ENCODE measurements around the gene EHBP1.

Gene EHBP1

DNA sequence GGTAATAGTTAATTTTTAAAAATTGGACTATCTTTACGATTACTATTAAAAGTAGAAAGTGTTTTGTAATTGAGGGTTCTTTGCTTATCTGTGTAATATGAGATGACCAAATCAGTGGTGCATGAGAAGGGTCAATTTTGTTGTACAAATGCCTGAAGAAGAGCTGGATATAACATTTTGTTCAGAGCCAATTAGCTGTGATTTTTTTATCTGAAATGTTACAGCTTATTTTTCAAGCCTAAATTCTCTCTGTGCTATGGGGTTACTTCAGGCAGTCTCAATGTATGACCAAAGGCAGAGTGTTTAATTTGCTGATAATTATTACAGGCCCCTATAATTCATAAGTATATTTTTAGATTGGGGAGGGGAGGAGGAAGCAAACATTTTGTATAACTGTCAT, 386.9 kb downstream of the EHBP1 start:
- DNase-seq (ENCODE audit: insufficient read length, low spot score) (no peak), FAIRE-seq (no peak)
- TF ChIP-seq, protein P1, sequence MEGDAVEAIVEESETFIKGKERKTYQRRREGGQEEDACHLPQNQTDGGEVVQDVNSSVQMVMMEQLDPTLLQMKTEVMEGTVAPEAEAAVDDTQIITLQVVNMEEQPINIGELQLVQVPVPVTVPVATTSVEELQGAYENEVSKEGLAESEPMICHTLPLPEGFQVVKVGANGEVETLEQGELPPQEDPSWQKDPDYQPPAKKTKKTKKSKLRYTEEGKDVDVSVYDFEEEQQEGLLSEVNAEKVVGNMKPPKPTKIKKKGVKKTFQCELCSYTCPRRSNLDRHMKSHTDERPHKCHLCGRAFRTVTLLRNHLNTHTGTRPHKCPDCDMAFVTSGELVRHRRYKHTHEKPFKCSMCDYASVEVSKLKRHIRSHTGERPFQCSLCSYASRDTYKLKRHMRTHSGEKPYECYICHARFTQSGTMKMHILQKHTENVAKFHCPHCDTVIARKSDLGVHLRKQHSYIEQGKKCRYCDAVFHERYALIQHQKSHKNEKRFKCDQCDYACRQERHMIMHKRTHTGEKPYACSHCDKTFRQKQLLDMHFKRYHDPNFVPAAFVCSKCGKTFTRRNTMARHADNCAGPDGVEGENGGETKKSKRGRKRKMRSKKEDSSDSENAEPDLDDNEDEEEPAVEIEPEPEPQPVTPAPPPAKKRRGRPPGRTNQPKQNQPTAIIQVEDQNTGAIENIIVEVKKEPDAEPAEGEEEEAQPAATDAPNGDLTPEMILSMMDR (IDR thresholded peaks at IDR 0.05; ENCODE audit: insufficient read depth, missing control alignments) = no peak

DNA sequence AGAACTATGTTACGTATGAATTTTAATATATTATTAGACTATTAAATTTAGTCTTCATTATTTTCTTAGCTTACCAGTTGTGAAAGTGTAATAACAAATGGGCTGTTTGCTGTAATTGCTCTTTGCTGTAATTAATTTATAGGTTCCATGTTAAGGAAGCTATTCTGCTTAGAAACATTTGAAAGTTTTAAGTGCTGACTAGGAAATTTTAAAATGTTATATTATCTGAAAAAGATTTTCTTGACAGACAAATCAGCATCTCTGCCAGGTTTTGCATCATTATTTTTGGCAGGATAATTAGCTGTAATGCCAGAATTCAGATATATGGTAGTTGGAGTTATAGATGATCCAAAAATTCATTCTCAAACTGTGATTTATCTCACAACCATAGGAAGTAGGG, 387.3 kb downstream of the EHBP1 start:
- TF ChIP-seq, protein P1 (IDR thresholded peaks at IDR 0.05; ENCODE audit: insufficient read depth, missing control alignments) = no peak
- FAIRE-seq (no peak), DNase-seq (ENCODE audit: insufficient read length, low spot score) (no peak)

DNA sequence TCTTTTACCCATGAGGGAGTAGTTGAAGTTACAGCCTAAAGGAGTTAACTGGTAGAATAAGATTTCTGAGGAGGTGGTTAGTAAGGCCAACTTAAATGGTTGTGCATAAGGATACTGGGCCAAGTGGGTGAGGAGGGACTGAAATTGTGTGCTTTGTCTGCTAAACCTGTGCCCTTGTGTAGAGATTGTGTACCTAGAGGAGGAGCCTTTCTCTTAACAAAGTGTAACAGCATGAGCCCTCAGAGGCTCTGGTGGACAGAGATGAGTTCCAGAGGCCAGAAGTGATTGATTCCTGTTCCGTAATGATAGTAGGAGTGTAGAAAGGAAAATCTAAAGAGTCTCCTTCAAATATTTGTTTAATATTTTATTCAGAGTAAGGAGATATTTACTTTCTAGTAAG, 388.0 kb downstream of the EHBP1 start:
- no peak for DNase-seq (ENCODE audit: insufficient read length, low spot score)
- TF ChIP-seq, protein P1 (IDR thresholded peaks at IDR 0.05; ENCODE audit: insufficient read depth, missing control alignments) = no peak
- FAIRE-seq = no peak
